ENCODE results near the gene DLGAP1.
A peak's percentile ranks its signal among the peaks of the same experiment; 100 is the strongest.
"Not testable (repeated sequence)": the region's sequence is repeated elsewhere in the genome, so short reads cannot be mapped to it uniquely, and the experiment has no call there.

Gene DLGAP1

GRCh38 chr18:3597409-3598357 lies 857.4 kb downstream of the DLGAP1 start:
- no peak for DNase-seq

- no peak for DNase-seq
These were observed 858.3 kb downstream of the DLGAP1 start for GRCh38 chr18:3596637-3597384.

GRCh38 chr18:3596324-3596636 lies 858.8 kb downstream of the DLGAP1 start:
- no peak for DNase-seq

GRCh38 chr18:3595369-3596273 lies 859.5 kb downstream of the DLGAP1 start:
- peak; percentile 91 for DNase-seq

- peak; percentile 53 for DNase-seq
These were observed 860.2 kb downstream of the DLGAP1 start for GRCh38 chr18:3594760-3595368.

GRCh38 chr18:3593904-3594759 lies 861.0 kb downstream of the DLGAP1 start:
- DNase-seq: peak; percentile 96

- DNase-seq: peak; percentile 74
These were observed 861.7 kb downstream of the DLGAP1 start for GRCh38 chr18:3593381-3593903.

GRCh38 chr18:3592864-3593263 lies 862.2 kb downstream of the DLGAP1 start:
- DNase-seq: no peak

GRCh38 chr18:3590096-3590630 lies 864.9 kb downstream of the DLGAP1 start:
- DNase-seq: no peak

- DNase-seq: peak; percentile 80
These were observed 869.2 kb downstream of the DLGAP1 start for GRCh38 chr18:3585656-3586509.

GRCh38 chr18:3584897-3585460 lies 870.1 kb downstream of the DLGAP1 start:
- no peak for DNase-seq

- DNase-seq: no peak
These were observed 870.7 kb downstream of the DLGAP1 start for GRCh38 chr18:3584266-3584861.

- no peak for DNase-seq
These were observed 871.2 kb downstream of the DLGAP1 start for GRCh38 chr18:3583873-3584247.

- peak; percentile 26 for DNase-seq
These were observed 871.8 kb downstream of the DLGAP1 start for GRCh38 chr18:3583106-3583872.

GRCh38 chr18:3581890-3582289 lies 873.2 kb downstream of the DLGAP1 start:
- DNase-seq: no peak

- not testable (repeated sequence) for DNase-seq
These were observed 874.5 kb downstream of the DLGAP1 start for GRCh38 chr18:3580523-3581025.

GRCh38 chr18:3579701-3580100 lies 875.4 kb downstream of the DLGAP1 start:
- peak; percentile 86 for DNase-seq

GRCh38 chr18:3578621-3579020 lies 876.5 kb downstream of the DLGAP1 start:
- DNase-seq: no peak

Measured in EL (cell line).